Stimulated activated CD8-positive, alpha-beta memory T cell treated with anti-CD3 and anti-CD28 coated beads, Interleukin-4, amount 100 ng/mL, for 48 hours (primary cell): ENCODE results near the gene CNTN5.
"Not testable (repeated sequence)": the region's sequence is repeated elsewhere in the genome, so short reads cannot be mapped to it uniquely, and the experiment has no call there.

ENCODE experiments used
- DNase-seq: peaks from one replicate; pipeline ENCODE4 v3.0.0-alpha.2; 2020

Gene CNTN5

GRCh38 chr11:99020352-99021225, at the start of gene CNTN5:
CNTN5 (plus strand) TSS chr11:99020949.
- peak; percentile 23 for DNase-seq

- no peak for DNase-seq
These were observed 41.5 kb upstream of the CNTN5 start for GRCh38 chr11:98979205-98979604.

- DNase-seq = no peak
These were observed 4.9 kb upstream of the CNTN5 start for GRCh38 chr11:99015634-99016454.

GRCh38 chr11:99019696-99020095, 1.1 kb upstream of the CNTN5 start:
- no peak for DNase-seq

- DNase-seq = no peak
These were observed 16.3 kb downstream of the CNTN5 start for GRCh38 chr11:99037057-99037456.

GRCh38 chr11:99063331-99063730, 42.6 kb downstream of the CNTN5 start:
- DNase-seq = no peak

GRCh38 chr11:99065121-99065520, 44.4 kb downstream of the CNTN5 start:
- DNase-seq = no peak

- no peak for DNase-seq
These were observed 46.0 kb downstream of the CNTN5 start for GRCh38 chr11:99066618-99067317.

- DNase-seq = no peak
These were observed 48.1 kb downstream of the CNTN5 start for GRCh38 chr11:99068832-99069231.

GRCh38 chr11:99069856-99070444, 49.2 kb downstream of the CNTN5 start:
- no peak for DNase-seq

- DNase-seq = no peak
These were observed 58.8 kb downstream of the CNTN5 start for GRCh38 chr11:99079576-99079975.

- DNase-seq = no peak
These were observed 59.4 kb downstream of the CNTN5 start for GRCh38 chr11:99080154-99080553.

GRCh38 chr11:99098258-99098657, 77.5 kb downstream of the CNTN5 start:
- no peak for DNase-seq

GRCh38 chr11:99098751-99099150, 78.0 kb downstream of the CNTN5 start:
- no peak for DNase-seq

- no peak for DNase-seq
These were observed 96.9 kb downstream of the CNTN5 start for GRCh38 chr11:99117603-99118002.

- not testable (repeated sequence) for DNase-seq
These were observed 113.1 kb downstream of the CNTN5 start for GRCh38 chr11:99133862-99134261.

- no peak for DNase-seq
These were observed 114.8 kb downstream of the CNTN5 start for GRCh38 chr11:99135508-99135907.

- DNase-seq = no peak
These were observed 121.5 kb downstream of the CNTN5 start for GRCh38 chr11:99142237-99142636.

GRCh38 chr11:99148352-99148751, 127.6 kb downstream of the CNTN5 start:
- DNase-seq = no peak

GRCh38 chr11:99154277-99154676, 133.5 kb downstream of the CNTN5 start:
- no peak for DNase-seq

GRCh38 chr11:99160447-99160846, 139.7 kb downstream of the CNTN5 start:
- DNase-seq = no peak

GRCh38 chr11:99162819-99163218, 142.1 kb downstream of the CNTN5 start:
- no peak for DNase-seq

GRCh38 chr11:99170591-99170990, 149.8 kb downstream of the CNTN5 start:
- no peak for DNase-seq
